Loucy (cell line): ENCODE results near the gene STXBP4.

Experiments
- H2AFZ ChIP-seq: fragments of 200-600 bp; sonication (generic); 2 replicates; pipeline ENCODE4 v1.6.0; 2016; ENCODE audit warnings: antibody characterized with exemption, mild to moderate bottlenecking, low read length, moderate library complexity
- H3F3A ChIP-seq: fragments of 200-600 bp; 2 replicates; pipeline ENCODE4 v1.6.0; 2016; ENCODE audit warnings: antibody characterized with exemption, low read depth, mild to moderate bottlenecking
- H3K27me3 ChIP-seq: fragments of 200-600 bp; sonication (generic); 2 replicates; pipeline ENCODE4 v1.6.1; 2014; ENCODE audit warnings: low read length, mild to moderate bottlenecking; ENCODE audit not compliant: insufficient read depth, poor library complexity, severe bottlenecking
- H3K36me3 ChIP-seq: fragments of 200-600 bp; sonication (generic); 2 replicates; pipeline ENCODE4 v1.6.1; 2016; ENCODE audit warnings: low read length; ENCODE audit not compliant: insufficient read depth
- H3K4me1 ChIP-seq: fragments of 200-600 bp; sonication (generic); 2 replicates; pipeline ENCODE4 v1.5.1; 2014; ENCODE audit warnings: low read length, mild to moderate bottlenecking; ENCODE audit not compliant: insufficient read depth, poor library complexity, severe bottlenecking
- H3K4me2 ChIP-seq: fragments of 200-600 bp; sonication (generic); 2 replicates; pipeline ENCODE4 v1.6.0; 2014; ENCODE audit warnings: antibody characterized with exemption, low read length, low read depth, mild to moderate bottlenecking; ENCODE audit not compliant: poor library complexity, severe bottlenecking
- H3K4me3 ChIP-seq: fragments of 200-600 bp; sonication (generic); 2 replicates; pipeline ENCODE4 v1.5.1; 2014; ENCODE audit warnings: low read length, mild to moderate bottlenecking, mixed read lengths; ENCODE audit not compliant: poor library complexity, severe bottlenecking
- H3K79me2 ChIP-seq: fragments of 200-600 bp; sonication (generic); 2 replicates; pipeline ENCODE4 v1.6.1; 2014; ENCODE audit warnings: low read length; ENCODE audit not compliant: insufficient read depth
- H3K9ac ChIP-seq: fragments of 200-600 bp; sonication (generic); 2 replicates; pipeline ENCODE4 v1.6.0; 2014; ENCODE audit warnings: mild to moderate bottlenecking, low read depth, low read length, moderate library complexity; ENCODE audit not compliant: poor library complexity, severe bottlenecking
- H3K9me2 ChIP-seq: fragments of 200-600 bp; sonication (generic); replicated peaks from 2 replicates; pipeline ENCODE4 v1.6.1; 2016; ENCODE audit warnings: low read depth, low read length, mixed read lengths
- H3K9me3 ChIP-seq: fragments of 200-600 bp; sonication (generic); 2 replicates; pipeline ENCODE4 v1.6.1; 2014; ENCODE audit warnings: mild to moderate bottlenecking, antibody characterized with exemption, low read length, low read depth; ENCODE audit not compliant: insufficient read depth
- H4K20me1 ChIP-seq: fragments of 200-600 bp; sonication (generic); 2 replicates; pipeline ENCODE4 v1.6.0; 2014; ENCODE audit warnings: antibody characterized with exemption, low read length, mild to moderate bottlenecking; ENCODE audit not compliant: insufficient read depth, poor library complexity, severe bottlenecking
- EZH2phosphoT487 ChIP-seq: fragments of 200-600 bp; IDR thresholded peaks from 2 replicates; pipeline ENCODE4 v1.6.1; 2018; ENCODE audit warnings: antibody characterized with exemption, mild to moderate bottlenecking, moderate library complexity, borderline replicate concordance
- TF ChIP-seq, protein P1 (sequence below): fragments of 200-600 bp; sonication (generic); conservative IDR thresholded peaks from 2 replicates; pipeline ENCODE4 v1.5.1; 2014; ENCODE audit warnings: mild to moderate bottlenecking, antibody characterized with exemption, low read length

Gene STXBP4

GRCh38 chr17:54982399-54982798 lies 13.8 kb downstream of the STXBP4 start:
- Histone ChIP-seq H3K36me3 (peaks cover 7% of the 10 kb centered on the region; the same call in 1 of the 2 replicates), H3K9me3 (peaks cover 11% of the 10 kb centered on the region), H3K79me2 (no peaks in the 10 kb centered on the region; the same call in 1 of the 2 replicates), H4K20me1 (no peaks in the 10 kb centered on the region), H3K9ac (no peak overlapping the region), H3K4me3 (no peak overlapping the region), H3K4me2 (no peak overlapping the region), H3K4me1 (peaks cover 5% of the 10 kb centered on the region), H3F3A (no peaks in the 10 kb centered on the region), H3K27me3 (no peaks in the 10 kb centered on the region), H2AFZ (no peak overlapping the region), H3K9me2 (no peaks in the 10 kb centered on the region)
- no peak for TF ChIP-seq EZH2phosphoT487
- TF ChIP-seq, protein P1, sequence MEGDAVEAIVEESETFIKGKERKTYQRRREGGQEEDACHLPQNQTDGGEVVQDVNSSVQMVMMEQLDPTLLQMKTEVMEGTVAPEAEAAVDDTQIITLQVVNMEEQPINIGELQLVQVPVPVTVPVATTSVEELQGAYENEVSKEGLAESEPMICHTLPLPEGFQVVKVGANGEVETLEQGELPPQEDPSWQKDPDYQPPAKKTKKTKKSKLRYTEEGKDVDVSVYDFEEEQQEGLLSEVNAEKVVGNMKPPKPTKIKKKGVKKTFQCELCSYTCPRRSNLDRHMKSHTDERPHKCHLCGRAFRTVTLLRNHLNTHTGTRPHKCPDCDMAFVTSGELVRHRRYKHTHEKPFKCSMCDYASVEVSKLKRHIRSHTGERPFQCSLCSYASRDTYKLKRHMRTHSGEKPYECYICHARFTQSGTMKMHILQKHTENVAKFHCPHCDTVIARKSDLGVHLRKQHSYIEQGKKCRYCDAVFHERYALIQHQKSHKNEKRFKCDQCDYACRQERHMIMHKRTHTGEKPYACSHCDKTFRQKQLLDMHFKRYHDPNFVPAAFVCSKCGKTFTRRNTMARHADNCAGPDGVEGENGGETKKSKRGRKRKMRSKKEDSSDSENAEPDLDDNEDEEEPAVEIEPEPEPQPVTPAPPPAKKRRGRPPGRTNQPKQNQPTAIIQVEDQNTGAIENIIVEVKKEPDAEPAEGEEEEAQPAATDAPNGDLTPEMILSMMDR: no peak

DNA sequence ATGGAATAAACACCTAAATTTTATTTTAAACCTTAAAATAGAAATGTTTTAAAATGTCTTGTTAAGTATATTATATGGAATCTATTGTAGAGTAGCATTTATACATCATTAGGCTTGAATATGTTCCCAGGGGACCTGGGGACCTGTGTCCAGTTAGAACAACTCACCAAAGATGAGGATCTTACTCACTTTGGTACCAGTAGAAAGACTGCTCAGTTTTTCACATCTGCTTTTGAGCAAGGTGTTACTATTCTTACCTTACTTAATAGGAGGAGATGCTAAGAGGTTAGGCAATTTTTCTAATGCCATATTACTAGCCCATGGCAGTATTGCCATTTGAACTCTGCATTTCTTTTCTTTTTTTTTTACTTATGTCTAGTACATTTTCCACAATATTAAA lies 14.7 kb downstream of the STXBP4 start:
- no peak overlapping the region for H2AFZ ChIP-seq
- H3K4me2 ChIP-seq: no peak overlapping the region
- no peaks in the 10 kb centered on the region; the same call in 1 of the 2 replicates for H3K79me2 ChIP-seq
- H4K20me1 ChIP-seq: no peaks in the 10 kb centered on the region
- peaks cover 11% of the 10 kb centered on the region for H3K9me3 ChIP-seq
- no peak overlapping the region for H3K9ac ChIP-seq
- H3K4me3 ChIP-seq: no peak overlapping the region
- peaks cover 7% of the 10 kb centered on the region; the same call in 1 of the 2 replicates for H3K36me3 ChIP-seq
- no peaks in the 10 kb centered on the region for H3K9me2 ChIP-seq
- H3K4me1 ChIP-seq: peaks cover 5% of the 10 kb centered on the region
- H3F3A ChIP-seq: no peaks in the 10 kb centered on the region
- no peaks in the 10 kb centered on the region for H3K27me3 ChIP-seq
- TF ChIP-seq EZH2phosphoT487: no peak
- TF ChIP-seq, protein P1: no peak

DNA sequence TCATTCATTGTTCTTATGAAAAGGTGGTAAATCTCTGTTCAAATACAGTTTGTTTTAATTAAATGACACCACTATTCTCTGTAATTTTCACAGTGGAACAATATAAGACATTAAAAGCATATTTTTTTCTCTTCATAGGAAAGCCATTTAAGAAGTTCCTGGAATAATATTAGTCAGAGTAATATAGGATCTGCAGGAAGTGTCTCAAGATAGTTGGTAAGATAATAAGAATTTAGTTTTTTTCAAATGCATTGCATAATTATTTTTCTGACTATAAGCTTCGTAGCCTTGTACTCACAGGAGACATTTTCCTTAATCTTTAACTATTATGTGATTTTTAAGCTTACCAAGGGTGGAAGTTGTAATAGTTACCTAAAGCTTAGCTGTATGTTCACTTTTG lies 16.9 kb downstream of the STXBP4 start:
- no peak overlapping the region for H2AFZ ChIP-seq
- peaks cover 7% of the 10 kb centered on the region; the same call in 1 of the 2 replicates for H3K36me3 ChIP-seq
- no peak overlapping the region for H3K4me3 ChIP-seq
- H3K27me3 ChIP-seq: no peaks in the 10 kb centered on the region
- H4K20me1 ChIP-seq: no peaks in the 10 kb centered on the region
- peaks cover 8% of the 10 kb centered on the region for H3K9me3 ChIP-seq
- no peaks in the 10 kb centered on the region for H3K4me1 ChIP-seq
- TF ChIP-seq EZH2phosphoT487: no peak
- TF ChIP-seq, protein P1: no peak
- H3K9ac ChIP-seq: no peak overlapping the region
- H3K4me2 ChIP-seq: no peak overlapping the region
- H3K9me2 ChIP-seq: no peaks in the 10 kb centered on the region
- H3F3A ChIP-seq: no peaks in the 10 kb centered on the region
- H3K79me2 ChIP-seq: no peaks in the 10 kb centered on the region; the same call in 1 of the 2 replicates
